Stimulated activated CD4-positive, alpha-beta T cell treated with anti-CD3 and anti-CD28 coated beads, Interleukin-15, amount 100 ng/mL, for 48 hours (primary cell): Measurements from ENCODE around the gene COL18A1.

Source experiments
- DNase-seq, 2 donors: peaks; one replicate each; pipeline ENCODE4 v3.0.0-alpha.2; 2020; ENCODE audit warnings: low read depth in 2 of 2

The COL18A1 gene

DNA sequence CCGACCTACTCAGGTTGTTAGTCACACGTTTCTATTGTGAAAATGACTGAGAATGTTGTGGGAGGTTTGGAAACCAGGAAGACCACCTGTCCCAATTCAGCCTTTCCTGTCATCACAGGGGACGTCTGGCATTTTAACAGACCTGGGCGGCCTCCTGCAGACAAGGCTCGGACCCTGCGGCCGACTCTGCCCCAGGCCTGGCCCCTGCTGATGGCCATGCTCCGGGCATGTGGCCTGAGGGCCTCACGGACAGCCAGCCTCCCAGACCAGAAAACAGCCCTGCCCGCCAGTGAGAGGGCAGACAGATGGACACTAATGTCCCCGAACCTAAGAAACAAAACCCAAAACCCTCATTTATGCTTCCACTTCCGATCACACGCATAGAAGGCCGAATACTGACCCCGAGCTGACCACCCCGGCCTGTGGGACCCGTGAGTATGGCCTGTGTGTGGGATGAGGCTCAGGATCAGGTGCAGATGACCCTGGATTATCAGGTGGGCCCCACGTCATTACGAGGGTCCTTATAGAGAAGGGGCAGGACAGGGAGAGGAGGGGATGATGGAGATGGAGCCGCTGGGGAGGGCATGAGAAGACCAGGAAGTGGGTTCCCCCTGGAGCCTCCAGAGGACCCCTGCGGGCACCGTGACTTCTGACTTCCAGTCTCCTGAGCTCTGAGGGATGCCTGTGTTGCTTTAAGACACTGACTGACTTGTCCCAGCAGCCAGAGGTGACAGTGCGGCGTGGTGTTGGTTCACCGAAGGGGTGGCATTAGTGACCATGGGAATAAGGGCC lies 9.6 kb downstream of the COL18A1 start:
- DNase-seq = no peak

DNA sequence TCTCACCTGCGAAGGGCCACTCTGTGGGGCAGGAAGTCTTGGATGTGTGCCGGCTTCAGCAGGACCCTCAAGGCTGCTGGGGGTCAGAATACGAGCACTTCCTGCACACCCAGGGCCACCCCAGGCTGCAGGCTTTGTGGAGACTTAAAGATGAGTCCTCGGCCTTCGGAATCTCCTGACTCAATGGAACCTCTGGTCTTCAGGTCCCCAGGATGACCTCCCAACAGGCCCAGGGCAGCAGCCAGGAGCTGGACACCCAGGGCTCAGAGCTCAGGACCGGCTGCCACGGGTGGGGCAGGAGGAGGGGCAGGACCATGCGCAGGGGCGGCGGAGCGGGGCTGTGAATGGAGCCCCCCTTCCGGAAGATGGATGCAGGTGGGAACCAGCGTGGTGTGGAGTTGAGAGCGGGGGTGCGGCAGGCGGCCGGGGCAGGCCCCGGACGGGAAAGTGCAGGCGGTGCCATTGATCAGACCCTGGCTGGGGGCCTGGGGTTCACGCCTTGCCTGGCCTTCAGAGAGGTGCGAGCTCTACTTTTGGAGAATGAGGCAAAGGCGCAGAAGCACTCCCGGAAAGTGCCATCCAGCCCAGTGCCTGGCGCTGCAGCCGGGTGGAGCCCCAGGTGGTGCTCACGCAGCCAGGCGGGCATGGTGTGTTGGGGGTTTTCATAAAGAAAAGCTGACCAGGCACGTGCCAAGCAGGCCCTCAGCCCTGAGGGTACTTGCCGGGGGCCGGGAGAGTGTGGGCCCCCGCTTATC lies 10.4 kb downstream of the COL18A1 start:
- DNase-seq = no peak

- DNase-seq = no peak
These were observed 11.1 kb downstream of the COL18A1 start for GRCh38 chr21:45415943-45416611.

DNA sequence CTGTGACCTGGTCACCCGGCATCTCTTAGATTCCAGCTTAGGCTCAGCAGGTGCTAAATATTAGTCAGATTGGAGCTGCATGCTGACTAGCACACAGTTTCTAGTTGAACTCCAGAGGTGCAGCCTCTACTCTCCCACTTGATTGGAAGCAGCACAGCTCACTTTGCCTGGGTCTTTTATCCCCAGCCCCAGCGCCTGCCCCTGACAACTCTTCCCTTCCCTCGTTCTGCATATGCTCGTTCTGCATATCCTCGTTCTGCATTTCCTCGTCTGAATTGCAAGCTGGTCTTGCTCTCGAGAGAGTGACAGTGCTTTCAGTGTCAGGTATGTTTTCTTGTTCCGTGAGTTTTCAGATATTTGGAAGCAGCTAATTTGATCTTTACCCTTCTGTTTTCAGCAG lies 11.7 kb downstream of the COL18A1 start:
- no peak for DNase-seq

GRCh38 chr21:45417256-45417950 lies 12.4 kb downstream of the COL18A1 start:
- no peak for DNase-seq

GRCh38 chr21:45417951-45418300 lies 13.0 kb downstream of the COL18A1 start:
- no peak for DNase-seq

DNA sequence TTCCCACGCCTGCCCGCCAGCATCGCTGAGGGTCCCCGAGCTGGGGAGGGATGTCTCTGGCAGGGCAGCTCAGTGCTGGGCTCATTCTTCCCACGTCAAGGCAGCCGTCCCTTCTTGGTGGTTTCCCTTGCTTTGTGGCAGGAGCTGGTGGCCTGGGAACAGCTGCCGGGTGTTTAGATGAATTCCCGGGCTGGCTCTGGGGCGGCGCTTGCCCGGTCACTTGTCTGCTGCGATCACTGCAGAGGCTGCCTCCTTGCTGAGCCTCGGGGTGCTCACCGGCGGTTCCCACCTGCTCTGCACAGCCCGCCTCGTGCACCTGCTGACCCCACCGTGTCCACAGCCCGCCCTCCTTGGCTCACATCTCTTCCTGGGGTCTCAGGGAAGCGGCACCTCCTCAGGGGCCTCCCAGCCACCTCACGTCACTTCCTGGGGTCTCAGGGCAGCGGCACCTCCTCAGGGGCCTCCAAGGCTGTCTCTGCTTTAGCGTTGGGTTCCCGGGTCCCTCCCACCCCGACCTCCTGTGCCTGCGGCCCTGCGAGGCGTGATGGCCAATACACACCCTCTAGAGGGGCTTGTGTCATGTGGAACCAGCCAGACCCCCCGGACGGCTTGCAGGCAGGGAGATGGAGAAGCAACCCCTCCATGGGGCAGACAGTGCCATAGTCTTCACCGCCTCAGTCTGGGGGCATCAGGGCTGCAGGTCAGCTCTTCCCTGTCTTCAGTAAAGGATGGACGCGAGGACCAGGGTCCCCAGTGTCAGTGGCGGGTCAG lies 13.5 kb downstream of the COL18A1 start:
- DNase-seq = no peak

- DNase-seq = no peak
These were observed 14.2 kb downstream of the COL18A1 start for GRCh38 chr21:45419162-45419561.

DNA sequence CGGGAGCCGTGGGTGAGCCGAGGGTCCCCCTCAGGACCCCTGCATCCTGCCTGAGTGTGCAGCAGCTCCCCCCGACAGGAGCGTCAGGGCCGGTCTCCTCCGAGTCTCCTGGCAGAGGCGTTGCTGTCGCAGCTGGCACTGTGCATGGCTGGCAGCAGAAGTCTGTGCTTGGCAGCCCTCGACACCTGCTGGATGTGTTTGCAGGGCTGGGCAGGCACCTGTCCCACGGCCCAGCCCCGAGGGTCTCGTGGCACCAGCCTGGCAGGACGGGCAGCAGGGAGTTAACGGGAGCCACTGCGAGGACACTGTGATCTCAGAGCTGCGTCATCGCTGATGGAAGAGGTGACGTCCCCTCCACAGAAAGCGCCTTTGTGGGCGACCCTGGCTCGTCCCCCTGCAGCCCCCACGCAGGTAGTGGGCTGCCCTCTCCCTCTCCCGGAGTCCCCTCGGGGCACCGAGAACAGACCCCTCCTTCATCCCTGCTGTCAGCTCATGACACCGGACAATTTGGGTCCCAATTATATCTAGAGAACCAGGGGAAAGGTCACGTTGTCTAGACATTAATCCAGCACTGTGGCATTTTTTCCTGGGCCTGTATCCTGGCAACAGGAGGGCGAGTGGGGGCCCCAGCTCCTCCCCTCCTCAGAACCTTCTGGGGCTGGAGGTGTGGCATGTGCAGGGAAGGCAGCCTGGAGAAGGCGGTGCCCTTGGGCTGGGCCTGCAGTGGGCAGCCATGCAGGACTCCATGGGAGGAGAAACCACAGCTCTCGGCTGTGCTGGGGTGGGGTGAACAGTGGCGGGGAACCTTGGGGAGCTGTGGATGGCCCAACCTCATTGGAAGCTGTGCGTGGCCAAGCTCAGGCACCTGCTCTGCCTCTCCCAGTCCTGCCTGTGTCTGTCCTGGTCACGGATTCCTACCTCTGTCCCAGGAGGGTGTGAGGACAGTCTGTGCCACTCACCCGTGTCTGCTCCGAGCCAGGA lies 15.4 kb downstream of the COL18A1 start:
- no peak for DNase-seq

DNA sequence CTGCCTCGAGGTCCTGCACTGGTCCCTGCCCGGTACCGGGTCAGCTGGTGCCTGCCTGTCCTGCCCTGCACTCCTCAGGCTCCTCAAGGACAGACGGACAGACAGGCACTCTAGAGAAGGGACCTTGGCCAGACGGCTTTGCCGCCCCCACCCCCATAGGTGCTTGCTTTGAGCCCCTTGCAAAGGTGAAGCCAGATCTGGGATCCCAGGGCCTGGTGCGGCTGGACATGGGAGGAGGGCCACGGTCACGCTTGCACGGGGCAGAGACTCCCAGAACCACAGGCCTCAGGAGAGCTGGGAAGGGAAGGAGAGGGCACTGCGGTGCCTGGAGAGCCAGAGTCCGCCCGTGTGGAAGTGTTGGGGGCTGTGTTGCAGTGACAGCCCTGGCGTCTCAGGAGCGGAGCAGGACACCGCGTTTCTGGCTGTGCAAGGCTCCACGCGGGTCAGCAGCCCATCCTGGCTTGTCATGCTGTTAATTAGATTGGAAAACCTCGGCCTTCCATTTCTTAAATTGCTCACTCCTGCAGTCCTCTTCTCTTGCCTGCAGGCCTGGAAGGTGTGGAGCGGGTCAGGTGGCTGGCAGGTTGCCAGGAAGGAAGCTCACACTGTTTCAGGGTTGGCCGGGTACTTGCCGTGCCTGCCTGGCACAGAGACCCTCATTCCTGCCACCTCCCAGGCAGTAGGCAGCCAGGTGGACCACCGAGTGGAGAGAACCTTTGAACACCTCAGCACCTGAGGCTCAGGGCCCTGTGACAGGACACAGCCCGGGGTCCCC lies 16.3 kb downstream of the COL18A1 start:
- DNase-seq = no peak

DNA sequence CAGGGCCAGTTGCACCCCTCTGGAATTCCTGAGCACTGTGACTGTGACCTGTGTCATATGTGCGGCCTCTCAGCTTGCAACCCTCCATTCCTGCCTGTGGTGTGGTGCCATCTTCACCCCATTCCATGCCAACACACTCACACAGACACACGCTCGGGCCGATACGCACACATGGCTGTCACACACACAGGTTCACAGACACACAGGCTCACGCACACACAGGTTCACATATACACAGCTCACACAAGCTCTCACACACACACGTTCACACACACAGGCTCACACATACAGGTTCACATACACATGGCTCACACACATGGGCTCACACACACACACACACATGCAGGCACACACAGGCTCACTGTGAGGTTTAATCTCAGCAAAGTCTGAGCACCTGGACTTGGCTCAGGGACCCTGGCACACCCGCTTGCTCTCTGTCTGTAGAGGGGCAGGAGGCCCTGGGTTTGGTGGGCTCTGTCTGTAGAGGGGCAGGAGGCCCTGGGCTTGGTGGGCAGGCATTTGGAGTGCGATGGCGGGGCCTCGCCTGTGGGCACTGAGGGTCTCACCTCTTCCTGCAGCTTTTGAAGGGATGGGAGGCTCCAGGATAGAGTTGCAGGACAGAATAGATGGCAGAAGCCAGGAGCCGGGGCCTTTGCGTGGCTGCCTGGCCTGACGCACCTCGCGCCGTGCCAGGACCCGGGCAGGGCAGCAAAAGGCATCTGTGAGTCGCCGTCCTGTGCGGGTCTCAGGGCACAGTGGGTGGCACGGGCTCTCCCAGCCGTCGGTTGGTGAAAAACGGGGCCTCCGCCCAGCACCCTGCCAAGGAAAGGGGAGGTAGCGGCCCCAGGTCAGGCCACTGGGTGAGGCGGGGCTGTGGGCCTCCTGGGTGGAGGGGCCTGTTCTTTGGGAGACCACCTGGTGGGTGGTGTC lies 17.1 kb downstream of the COL18A1 start:
- DNase-seq = no peak

GRCh38 chr21:45423201-45423955 lies 18.4 kb downstream of the COL18A1 start:
- DNase-seq = no peak

- no peak for DNase-seq
These were observed 19.2 kb downstream of the COL18A1 start for GRCh38 chr21:45423968-45424853.

- DNase-seq = no peak
These were observed 20.2 kb downstream of the COL18A1 start for GRCh38 chr21:45424854-45425795.
